ENCODE measurements around the gene PIK3AP1. TPM values are rescaled to one million over a fixed set of nuclear protein-coding genes. Genes with fewer than 3 reads are reported as not detected.
"Not testable (repeated sequence)": the region's sequence is repeated elsewhere in the genome, so short reads cannot be mapped to it uniquely, and the experiment has no call there.

Gene PIK3AP1
- total RNA-seq, 1 experiment from 2014 or later = 131 TPM

DNA sequence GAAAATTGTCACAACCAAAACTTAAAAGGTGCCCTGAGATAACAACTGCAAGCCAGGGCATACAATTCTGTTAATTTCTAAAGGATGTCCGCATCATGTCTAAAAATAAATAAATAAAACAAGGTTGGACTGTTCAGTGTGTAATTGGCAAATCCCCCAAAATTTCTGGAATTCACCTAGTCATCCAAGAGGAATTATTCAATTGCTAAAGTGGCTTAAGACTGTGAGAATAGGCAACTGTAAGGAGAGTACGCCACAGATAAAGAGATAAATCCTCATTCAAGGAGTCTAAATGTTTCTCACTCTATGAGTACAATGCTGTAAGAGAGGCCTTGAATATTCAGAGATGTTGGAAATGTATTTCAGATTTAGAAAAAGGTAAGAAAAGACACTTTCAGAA is 37.2 kb downstream of the PIK3AP1 start:
- Histone ChIP-seq H3K4me2 (ENCODE audit: low read depth, low read length, poor library complexity, severe bottlenecking) (no peak overlapping the region), H3K9ac (ENCODE audit: low read length) (no peak overlapping the region), H3K4me3 (ENCODE audit: low read length) (no peak overlapping the region), H3K9me2 (replicated peaks; ENCODE audit: insufficient read depth, low read length) (no peaks in the 10 kb centered on the region), H3K9me3 (ENCODE audit: low read length) (no peaks in the 10 kb centered on the region), H3K27ac (ENCODE audit: low read length) (peak overlapping the region; percentile 53), H2AFZ (ENCODE audit: low read length) (no peak overlapping the region), H4K20me1 (ENCODE audit: insufficient read depth, low read depth, low read length) (0 out of 2 replicates have a peak, but pooled peaks cover 29% of the 10 kb centered on the region), H3K36me3 (ENCODE audit: insufficient read depth, low read length) (peaks cover 31% of the 10 kb centered on the region), H3K79me2 (ENCODE audit: low read length) (peaks cover 92% of the 10 kb centered on the region), H3K4me1 (ENCODE audit: low read length) (peaks cover 73% of the 10 kb centered on the region), H3K27me3 (ENCODE audit: low read length) (no peaks in the 10 kb centered on the region)
- DNase-seq = no peak

DNA sequence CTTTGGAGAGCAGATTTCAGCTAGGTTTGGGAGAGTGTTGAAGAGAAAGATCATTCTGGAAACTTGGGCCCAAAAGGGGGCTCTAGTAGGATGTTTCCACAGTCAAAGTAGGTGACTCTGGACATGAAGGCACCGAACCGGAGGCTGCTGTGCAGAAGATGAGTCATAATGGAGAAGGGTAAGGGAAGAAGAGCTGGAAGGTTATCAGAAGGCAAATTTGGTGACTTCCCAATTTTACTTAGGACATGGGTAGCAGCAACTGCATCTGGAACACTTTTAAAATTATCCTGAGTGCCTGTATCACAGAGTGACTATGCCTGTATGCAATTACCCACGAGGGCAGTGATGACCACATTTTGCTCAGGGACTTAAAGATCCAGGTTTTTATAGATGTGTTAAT is 38.8 kb downstream of the PIK3AP1 start:
- no peaks in the 10 kb centered on the region for H3K9me2 ChIP-seq (replicated peaks; ENCODE audit: insufficient read depth, low read length)
- 0 out of 2 replicates have a peak, but pooled peaks cover 23% of the 10 kb centered on the region for H4K20me1 ChIP-seq (ENCODE audit: insufficient read depth, low read depth, low read length)
- H2AFZ ChIP-seq (ENCODE audit: low read length) = no peak overlapping the region
- peaks cover 31% of the 10 kb centered on the region for H3K36me3 ChIP-seq (ENCODE audit: insufficient read depth, low read length)
- H3K4me1 ChIP-seq (ENCODE audit: low read length) = peaks cover 74% of the 10 kb centered on the region
- H3K4me2 ChIP-seq (ENCODE audit: low read depth, low read length, poor library complexity, severe bottlenecking) = no peak overlapping the region
- H3K27me3 ChIP-seq (ENCODE audit: low read length) = no peaks in the 10 kb centered on the region
- H3K9ac ChIP-seq (ENCODE audit: low read length) = no peak overlapping the region
- no peaks in the 10 kb centered on the region for H3K9me3 ChIP-seq (ENCODE audit: low read length)
- DNase-seq = no peak
- no peak overlapping the region for H3K4me3 ChIP-seq (ENCODE audit: low read length)
- peaks cover 90% of the 10 kb centered on the region for H3K79me2 ChIP-seq (ENCODE audit: low read length)
- H3K27ac ChIP-seq (ENCODE audit: low read length) = peak overlapping the region; percentile 99; the same call in 1 of the 2 replicates

DNA sequence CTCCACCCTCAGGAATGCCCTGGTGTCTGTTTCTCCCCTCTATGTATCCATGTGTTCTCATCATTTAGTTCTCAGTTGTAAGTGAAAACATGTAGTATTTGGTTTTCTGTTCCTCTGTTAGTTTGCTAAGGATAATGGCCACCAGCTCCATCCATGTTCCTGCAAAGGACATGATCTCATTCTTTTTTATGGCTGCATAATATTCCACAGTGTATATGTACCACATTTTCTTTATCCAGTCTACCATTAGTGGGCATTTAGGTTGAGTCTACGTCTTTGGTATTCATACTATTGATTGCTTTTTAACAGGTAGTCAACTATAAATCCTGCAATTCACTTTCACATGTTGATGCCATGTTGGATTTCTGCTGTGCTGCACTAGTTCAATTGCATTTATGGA is 39.9 kb downstream of the PIK3AP1 start:
- peaks cover 29% of the 10 kb centered on the region for H3K36me3 ChIP-seq (ENCODE audit: insufficient read depth, low read length)
- peak overlapping the region; percentile 66 for H3K4me2 ChIP-seq (ENCODE audit: low read depth, low read length, poor library complexity, severe bottlenecking)
- H2AFZ ChIP-seq (ENCODE audit: low read length); H3K9me3 ChIP-seq (ENCODE audit: low read length); H3K9me2 ChIP-seq (replicated peaks; ENCODE audit: insufficient read depth, low read length); H3K4me3 ChIP-seq (ENCODE audit: low read length); H3K9ac ChIP-seq (ENCODE audit: low read length); DNase-seq; H3K27me3 ChIP-seq (ENCODE audit: low read length): not testable (repeated sequence)
- H3K4me1 ChIP-seq (ENCODE audit: low read length) = peaks cover 74% of the 10 kb centered on the region
- H4K20me1 ChIP-seq (ENCODE audit: insufficient read depth, low read depth, low read length) = 0 out of 2 replicates have a peak, but pooled peaks cover 20% of the 10 kb centered on the region
- peaks cover 87% of the 10 kb centered on the region for H3K79me2 ChIP-seq (ENCODE audit: low read length)
- peak overlapping the region; percentile 99 for H3K27ac ChIP-seq (ENCODE audit: low read length)

DNA sequence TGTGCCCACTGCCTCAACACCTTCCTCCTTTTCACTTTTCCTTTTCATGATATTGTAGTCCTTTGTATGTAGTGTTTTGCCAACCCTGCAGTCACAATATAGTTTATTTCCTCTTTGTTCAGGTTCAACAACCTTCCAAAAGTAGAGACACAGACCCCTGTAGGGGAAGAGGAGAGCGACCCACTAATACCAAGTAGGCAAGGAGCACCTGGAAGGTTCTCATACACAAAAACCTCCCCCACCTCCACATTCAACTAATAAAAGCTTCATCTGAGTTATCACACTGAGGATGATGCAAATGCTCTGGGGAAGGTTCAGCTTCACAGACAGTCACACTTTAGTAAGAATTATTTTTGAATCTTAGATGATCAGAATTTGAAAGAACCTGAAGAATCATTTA is 41.6 kb downstream of the PIK3AP1 start:
- peak overlapping the region; percentile 66 for H3K4me2 ChIP-seq (ENCODE audit: low read depth, low read length, poor library complexity, severe bottlenecking)
- H3K4me1 ChIP-seq (ENCODE audit: low read length) = peaks cover 76% of the 10 kb centered on the region
- H3K9me3 ChIP-seq (ENCODE audit: low read length) = no peaks in the 10 kb centered on the region
- no peak overlapping the region for H2AFZ ChIP-seq (ENCODE audit: low read length)
- H3K4me3 ChIP-seq (ENCODE audit: low read length) = peak overlapping the region; percentile 39; the same call in 1 of the 2 replicates
- H3K36me3 ChIP-seq (ENCODE audit: insufficient read depth, low read length) = peaks cover 24% of the 10 kb centered on the region
- peak overlapping the region; percentile 99 for H3K27ac ChIP-seq (ENCODE audit: low read length)
- H3K9ac ChIP-seq (ENCODE audit: low read length) = 0 out of 2 replicates have a peak overlapping the region, but pooled peaks have one; percentile 29
- no peaks in the 10 kb centered on the region for H3K27me3 ChIP-seq (ENCODE audit: low read length)
- H3K79me2 ChIP-seq (ENCODE audit: low read length) = peaks cover 86% of the 10 kb centered on the region
- peak; percentile 77 for DNase-seq
- H3K9me2 ChIP-seq (replicated peaks; ENCODE audit: insufficient read depth, low read length) = no peaks in the 10 kb centered on the region
- H4K20me1 ChIP-seq (ENCODE audit: insufficient read depth, low read depth, low read length) = 0 out of 2 replicates have a peak, but pooled peaks cover 20% of the 10 kb centered on the region

DNA sequence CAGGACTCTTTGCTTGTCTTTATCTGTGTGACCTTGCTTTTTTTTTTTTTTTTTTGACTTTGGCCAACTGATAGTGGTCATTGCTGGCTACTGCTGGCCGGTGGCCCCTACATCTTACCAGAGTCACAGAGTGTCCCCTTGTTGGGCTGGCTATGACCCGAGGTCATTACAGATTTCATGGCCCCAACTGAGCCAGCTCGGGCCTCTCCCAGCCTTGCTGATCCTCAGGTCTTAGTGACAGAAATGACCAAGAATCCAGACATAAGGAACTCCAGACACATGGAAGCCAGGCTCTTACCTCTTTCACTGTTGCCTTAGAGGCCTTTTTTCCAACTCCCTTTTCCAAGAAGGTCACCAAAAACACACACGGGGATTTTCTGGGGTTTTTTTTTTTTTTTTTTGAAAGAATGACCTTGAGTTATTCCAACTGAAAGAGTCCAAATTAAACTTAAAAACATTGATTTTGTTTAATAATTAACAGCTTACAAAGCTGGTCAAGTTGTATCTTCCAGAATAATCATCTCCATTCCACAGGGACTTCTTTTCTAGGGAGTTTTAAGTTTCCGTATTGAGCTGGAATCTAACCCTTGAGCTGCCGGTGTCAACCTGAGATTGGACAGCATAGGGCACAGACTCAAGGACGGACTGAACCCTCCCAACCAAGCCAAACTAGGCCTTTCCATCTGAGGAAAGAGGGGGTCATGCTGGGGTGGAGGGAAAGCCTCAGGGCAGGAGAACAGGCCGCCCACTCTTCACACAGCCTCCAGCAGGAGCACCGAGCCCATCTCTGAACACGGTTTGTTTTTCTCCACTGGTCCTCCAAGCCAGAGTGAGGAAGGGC is 43.8 kb downstream of the PIK3AP1 start:
- Histone ChIP-seq H2AFZ (ENCODE audit: low read length) (no peak overlapping the region), H3K27me3 (ENCODE audit: low read length) (no peaks in the 10 kb centered on the region), H3K4me3 (ENCODE audit: low read length) (no peak overlapping the region), H3K4me1 (ENCODE audit: low read length) (peaks cover 87% of the 10 kb centered on the region), H4K20me1 (ENCODE audit: insufficient read depth, low read depth, low read length) (peaks cover 14% of the 10 kb centered on the region; the same call in 1 of the 2 replicates), H3K79me2 (ENCODE audit: low read length) (peaks cover 83% of the 10 kb centered on the region), H3K4me2 (ENCODE audit: low read depth, low read length, poor library complexity, severe bottlenecking) (peak overlapping the region; percentile 48), H3K9me2 (replicated peaks; ENCODE audit: insufficient read depth, low read length) (no peaks in the 10 kb centered on the region), H3K9me3 (ENCODE audit: low read length) (no peaks in the 10 kb centered on the region), H3K9ac (ENCODE audit: low read length) (peak overlapping the region; percentile 30; the same call in 1 of the 2 replicates), H3K27ac (ENCODE audit: low read length) (peak overlapping the region; percentile 99), H3K36me3 (ENCODE audit: insufficient read depth, low read length) (peaks cover 13% of the 10 kb centered on the region)
- no peak for DNase-seq

DNA sequence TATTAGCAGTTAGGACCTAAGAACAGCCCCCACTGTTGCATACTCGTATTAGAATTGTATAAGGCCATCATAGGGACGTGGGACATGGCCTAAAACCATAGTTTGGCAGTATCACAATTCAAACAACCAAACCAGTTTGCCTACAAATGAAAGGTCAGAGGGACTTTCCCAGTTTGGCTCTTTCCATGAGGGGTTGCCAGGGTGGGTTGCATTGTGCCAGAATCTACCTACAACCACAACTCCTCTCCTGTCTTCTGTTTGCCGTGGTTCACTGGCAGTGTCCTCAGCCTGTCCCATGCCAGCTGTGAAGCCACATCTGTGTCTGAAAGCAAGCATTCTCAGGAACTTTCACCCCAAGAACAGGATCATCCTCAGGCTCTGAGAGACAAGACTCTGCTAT is 44.5 kb downstream of the PIK3AP1 start:
- 0 out of 2 replicates have a peak, but pooled peaks cover 7% of the 10 kb centered on the region for H3K36me3 ChIP-seq (ENCODE audit: insufficient read depth, low read length)
- H3K9me2 ChIP-seq (replicated peaks; ENCODE audit: insufficient read depth, low read length) = no peaks in the 10 kb centered on the region
- H3K4me3 ChIP-seq (ENCODE audit: low read length) = no peak overlapping the region
- H3K9ac ChIP-seq (ENCODE audit: low read length) = peak overlapping the region; percentile 30; the same call in 1 of the 2 replicates
- peaks cover 14% of the 10 kb centered on the region; the same call in 1 of the 2 replicates for H4K20me1 ChIP-seq (ENCODE audit: insufficient read depth, low read depth, low read length)
- no peak overlapping the region for H2AFZ ChIP-seq (ENCODE audit: low read length)
- H3K27ac ChIP-seq (ENCODE audit: low read length) = peak overlapping the region; percentile 99
- no peaks in the 10 kb centered on the region for H3K27me3 ChIP-seq (ENCODE audit: low read length)
- no peak for DNase-seq
- no peaks in the 10 kb centered on the region for H3K9me3 ChIP-seq (ENCODE audit: low read length)
- H3K4me1 ChIP-seq (ENCODE audit: low read length) = peaks cover 94% of the 10 kb centered on the region
- peak overlapping the region; percentile 48 for H3K4me2 ChIP-seq (ENCODE audit: low read depth, low read length, poor library complexity, severe bottlenecking)
- H3K79me2 ChIP-seq (ENCODE audit: low read length) = peaks cover 83% of the 10 kb centered on the region

DNA sequence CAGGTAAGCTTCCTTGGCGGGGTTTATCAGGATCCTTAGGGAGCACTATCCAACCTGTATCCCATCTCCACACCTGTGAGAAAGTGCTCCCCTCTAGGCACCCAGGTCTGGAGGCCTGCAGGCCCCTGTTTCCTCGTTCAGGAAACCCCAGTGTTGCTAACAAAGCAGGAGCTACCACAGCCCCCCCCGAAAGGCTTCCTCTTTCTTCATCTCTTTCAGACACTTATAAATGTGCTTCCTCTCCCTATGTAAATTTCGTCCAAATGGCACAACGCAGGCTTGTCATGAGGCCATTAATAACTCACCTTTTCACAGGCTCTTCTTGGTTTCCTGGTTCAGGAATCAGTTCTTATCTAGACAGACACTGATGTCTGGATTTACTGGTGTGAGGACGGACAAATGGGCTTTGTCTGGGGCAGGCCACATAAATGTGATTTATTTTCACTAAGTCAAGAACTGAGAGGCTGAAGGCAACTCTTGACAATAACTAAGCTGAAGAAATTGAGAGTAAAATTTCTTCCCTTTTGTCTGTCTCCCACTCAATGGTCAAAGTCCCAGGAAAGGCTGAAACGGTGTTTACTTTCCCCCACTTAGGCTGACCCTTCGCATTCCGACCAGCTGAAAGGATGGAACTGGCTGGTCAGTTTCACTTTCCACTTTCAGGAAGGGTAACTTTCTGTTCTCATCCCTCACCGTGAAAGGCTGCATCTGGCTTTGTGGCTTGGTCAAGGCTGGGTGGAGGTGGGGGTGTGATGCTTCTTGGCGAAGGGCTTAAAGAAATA is 46.8 kb downstream of the PIK3AP1 start:
- no peaks in the 10 kb centered on the region for H3K9me2 ChIP-seq (replicated peaks; ENCODE audit: insufficient read depth, low read length)
- peak; percentile 88 for DNase-seq
- H4K20me1 ChIP-seq (ENCODE audit: insufficient read depth, low read depth, low read length) = peaks cover 9% of the 10 kb centered on the region
- peak overlapping the region; percentile 64 for H3K9ac ChIP-seq (ENCODE audit: low read length)
- H3K27ac ChIP-seq (ENCODE audit: low read length) = peak overlapping the region; percentile 99
- H3K79me2 ChIP-seq (ENCODE audit: low read length) = peaks cover 85% of the 10 kb centered on the region
- no peaks in the 10 kb centered on the region for H3K27me3 ChIP-seq (ENCODE audit: low read length)
- peaks cover 90% of the 10 kb centered on the region for H3K4me1 ChIP-seq (ENCODE audit: low read length)
- no peak overlapping the region for H2AFZ ChIP-seq (ENCODE audit: low read length)
- 0 out of 2 replicates have a peak, but pooled peaks cover 4% of the 10 kb centered on the region for H3K36me3 ChIP-seq (ENCODE audit: insufficient read depth, low read length)
- H3K9me3 ChIP-seq (ENCODE audit: low read length) = no peaks in the 10 kb centered on the region
- H3K4me3 ChIP-seq (ENCODE audit: low read length) = peak overlapping the region; percentile 54
- H3K4me2 ChIP-seq (ENCODE audit: low read depth, low read length, poor library complexity, severe bottlenecking) = peak overlapping the region; percentile 78
